H9 (cell line): ENCODE results near the gene ERI3. TPM values are rescaled to one million over a fixed set of nuclear protein-coding genes. Genes with fewer than 3 reads are reported as not detected.

Source experiments
- DNase-seq: peaks from one replicate; pipeline ENCODE4 v3.0.0-alpha.2; 2017
- H2AFZ ChIP-seq: one replicate; pipeline ENCODE4 v1.6.1; 2013; ENCODE audit warnings: mild to moderate bottlenecking, low read length, control low read depth, moderate library complexity
- H2AK5ac ChIP-seq: 2 replicates; pipeline ENCODE4 v1.6.1; 2013; ENCODE audit warnings: low read length, control low read depth, mixed read lengths; ENCODE audit not compliant: insufficient read length
- H2BK120ac ChIP-seq: one replicate; pipeline ENCODE4 v1.6.1; 2013; ENCODE audit warnings: low read depth, mild to moderate bottlenecking, low read length, control low read depth, inconsistent platforms; ENCODE audit not compliant: poor library complexity, severe bottlenecking
- H2BK12ac ChIP-seq: 2 replicates; pipeline ENCODE4 v1.6.1; 2013; ENCODE audit warnings: low read length, control low read depth, mixed read lengths, low read depth; ENCODE audit not compliant: insufficient read length
- H2BK15ac ChIP-seq: 2 replicates; pipeline ENCODE4 v1.6.1; 2013; ENCODE audit warnings: low read depth, low read length, control low read depth
- H2BK20ac ChIP-seq: one replicate; pipeline ENCODE4 v1.6.1; 2013; ENCODE audit warnings: low read depth, mild to moderate bottlenecking, low read length, control low read depth, inconsistent platforms; ENCODE audit not compliant: poor library complexity, severe bottlenecking
- H2BK5ac ChIP-seq: 2 replicates; pipeline ENCODE4 v1.6.1; 2013; ENCODE audit warnings: low read length, control low read depth, mixed read lengths; ENCODE audit not compliant: insufficient read length
- H3K14ac ChIP-seq: 2 replicates; pipeline ENCODE4 v1.6.1; 2013; ENCODE audit warnings: low read length, control low read depth; ENCODE audit not compliant: insufficient read depth
- H3K18ac ChIP-seq: 2 replicates; pipeline ENCODE4 v1.6.1; 2013; ENCODE audit warnings: low read depth, mild to moderate bottlenecking, mixed read lengths, low read length, control low read depth; ENCODE audit not compliant: insufficient read length
- H3K23ac ChIP-seq: 2 replicates; pipeline ENCODE4 v1.6.1; 2013; ENCODE audit warnings: low read length, control low read depth, mixed read lengths, low read depth; ENCODE audit not compliant: insufficient read length
- H3K23me2 ChIP-seq: 2 replicates; pipeline ENCODE4 v1.6.1; 2013; ENCODE audit warnings: low read depth, mild to moderate bottlenecking, mixed read lengths, low read length, control low read depth; ENCODE audit not compliant: insufficient read length, poor library complexity, severe bottlenecking
- H3K27ac ChIP-seq: 2 replicates; pipeline ENCODE4 v1.5.1; 2013; ENCODE audit warnings: low read length, control low read depth, mixed read lengths, low read depth; ENCODE audit not compliant: insufficient read length
- H3K27me3 ChIP-seq: 2 replicates; pipeline ENCODE4 v1.6.1; 2013; ENCODE audit warnings: low read length, control low read depth, inconsistent platforms; ENCODE audit not compliant: insufficient read depth
- H3K4ac ChIP-seq: 2 replicates; pipeline ENCODE4 v1.6.1; 2013; ENCODE audit warnings: low read depth, mild to moderate bottlenecking, control low read depth, inconsistent platforms, low read length, moderate library complexity
- H3K4me1 ChIP-seq: 2 replicates; pipeline ENCODE4 v1.6.1; 2013; ENCODE audit warnings: low read length, control low read depth, inconsistent platforms; ENCODE audit not compliant: insufficient read depth
- H3K4me2 ChIP-seq: 2 replicates; pipeline ENCODE4 v1.6.1; 2013; ENCODE audit warnings: low read length, control low read depth, mixed read lengths; ENCODE audit not compliant: insufficient read length, insufficient read depth
- H3K56ac ChIP-seq: 2 replicates; pipeline ENCODE4 v1.6.1; 2013; ENCODE audit warnings: low read depth, mild to moderate bottlenecking, mixed read lengths, low read length, control low read depth; ENCODE audit not compliant: insufficient read length
- H3K79me1 ChIP-seq: 2 replicates; pipeline ENCODE4 v1.6.1; 2013; ENCODE audit warnings: low read depth, mild to moderate bottlenecking, moderate library complexity, low read length, control low read depth, inconsistent platforms; ENCODE audit not compliant: insufficient read depth, poor library complexity, severe bottlenecking
- H3K79me2 ChIP-seq: 2 replicates; pipeline ENCODE4 v1.6.1; 2013; ENCODE audit warnings: low read length, control low read depth, inconsistent platforms; ENCODE audit not compliant: insufficient read depth
- H3K9ac ChIP-seq: 2 replicates; pipeline ENCODE4 v1.6.1; 2013; ENCODE audit warnings: low read length, control low read depth, mixed read lengths; ENCODE audit not compliant: insufficient read length; ENCODE audit errors: extremely low read depth
- H3K9me3 ChIP-seq: one replicate; pipeline ENCODE4 v1.6.1; 2013; ENCODE audit warnings: low read depth, low read length, inconsistent platforms; ENCODE audit not compliant: control insufficient read depth
- H3T11ph ChIP-seq: one replicate; pipeline ENCODE4 v1.6.1; 2013; ENCODE audit warnings: mild to moderate bottlenecking, low read length, control low read depth, inconsistent platforms
- H4K20me1 ChIP-seq: one replicate; pipeline ENCODE4 v1.6.1; 2013; ENCODE audit not compliant: control insufficient read depth, insufficient read length, insufficient read depth
- H4K5ac ChIP-seq: 2 replicates; pipeline ENCODE4 v1.6.1; 2013; ENCODE audit warnings: low read depth, mild to moderate bottlenecking, mixed read lengths, low read length, control low read depth; ENCODE audit not compliant: insufficient read length
- H4K8ac ChIP-seq: replicated peaks from 2 replicates; pipeline ENCODE4 v1.6.1; 2013; ENCODE audit warnings: low read length, control low read depth, mixed read lengths, low read depth; ENCODE audit not compliant: insufficient read length
- H4K91ac ChIP-seq: 2 replicates; pipeline ENCODE4 v1.6.1; 2013; ENCODE audit warnings: low read depth, mild to moderate bottlenecking, moderate library complexity, mixed read lengths, low read length, control low read depth; ENCODE audit not compliant: insufficient read length
- H3K27ac Mint-ChIP-seq, 3 experiments: 2 replicates in 2 of 3; 3 replicates in 1 of 3; pipeline ENCODE4 v1.8.0; 2020 to 2021; ENCODE audit warnings: mixed read lengths in 3 of 3, mild to moderate bottlenecking in 1 of 3, moderate library complexity in 1 of 3
- H3K27me3 Mint-ChIP-seq: 2 replicates; pipeline ENCODE4 v1.8.0; 2021; ENCODE audit warnings: low read depth, mild to moderate bottlenecking, moderate library complexity, mixed read lengths
- H3K36me3 Mint-ChIP-seq, 3 experiments: 2 replicates in 2 of 3; 3 replicates in 1 of 3; pipeline ENCODE4 v1.8.0; 2020 to 2021; ENCODE audit warnings: low read depth in 3 of 3, mixed read lengths in 3 of 3; ENCODE audit not compliant: insufficient read depth in 1 of 3
- H3K4me1 Mint-ChIP-seq, 2 experiments: 2 replicates each; pipeline ENCODE4 v1.8.0; 2020; ENCODE audit warnings: mixed read lengths in 2 of 2
- H3K4me3 Mint-ChIP-seq, 2 experiments: 2 replicates in 1 of 2; 3 replicates in 1 of 2; pipeline ENCODE4 v1.8.0; 2020 to 2021; ENCODE audit warnings: mild to moderate bottlenecking in 2 of 2, mixed read lengths in 2 of 2, moderate library complexity in 1 of 2
- H3K9me3 Mint-ChIP-seq, 2 experiments: 2 replicates in 1 of 2; 3 replicates in 1 of 2; pipeline ENCODE4 v1.8.0; 2020; ENCODE audit warnings: mild to moderate bottlenecking in 2 of 2, mixed read lengths in 2 of 2, moderate library complexity in 1 of 2
- CTCF ChIP-seq: fragments of 200-600 bp; sonication (generic); conservative IDR thresholded peaks from 3 replicates; pipeline ENCODE4 v1.8.0; 2021; ENCODE audit warnings: antibody characterized with exemption, mild to moderate bottlenecking
- WGBS: extraction: QIAGEN DNeasy Blood & Tissue Kit; methylation state at CpG from one replicate; pipeline ENCODE4 v1.1.7; 2013; ENCODE audit warnings: missing lambda C conversion rate, low lambda C conversion rate, mixed read lengths; ENCODE audit not compliant: insufficient read length; ENCODE audit errors: extremely low coverage; 5-methylcytosine and 5-hydroxymethylcytosine counted together
- total RNA-seq: library from RNA; stranded (reverse); gene quantifications from 2 replicates; pipeline ENCODE4 v1.2.1, GENCODE V29; 2021

Gene ERI3
- total RNA-seq, 1 experiment from 2014 or later, result 61.6 TPM

- H3K27me3 Mint-ChIP-seq, result no peaks in the 10 kb centered on the region
- Histone ChIP-seq H3K9ac (no peak overlapping the region), H3K23me2 (no peaks in the 10 kb centered on the region), H3K23ac (no peak overlapping the region), H2AK5ac (no peak overlapping the region), H3K14ac (no peak overlapping the region), H3K9me3 (no peaks in the 10 kb centered on the region), H2BK15ac (no peak overlapping the region), H3K79me2 (no peaks in the 10 kb centered on the region), H3K27me3 (no peaks in the 10 kb centered on the region), H3K4ac (no peak overlapping the region), H3K4me2 (no peak overlapping the region), H2BK12ac (no peak overlapping the region), H2BK5ac (no peak overlapping the region), H3K4me1 (peaks cover 4% of the 10 kb centered on the region; the same call in 1 of the 2 replicates), H2AFZ (no peak overlapping the region), H3K18ac (no peak overlapping the region), H2BK20ac (no peak overlapping the region), H3T11ph (no peak overlapping the region), H4K91ac (no peak overlapping the region), H4K20me1 (no peaks in the 10 kb centered on the region), H3K27ac (no peak overlapping the region), H3K56ac (no peak overlapping the region), H2BK120ac (no peak overlapping the region), H4K8ac (no peak overlapping the region), H4K5ac (no peak overlapping the region), H3K79me1 (no peaks in the 10 kb centered on the region)
- no peaks in the 10 kb centered on the region for H3K9me3 Mint-ChIP-seq
- H3K4me1 Mint-ChIP-seq, result peaks cover 0 to 8% of the 10 kb centered on the region in 2 experiments; a peak in 1 of 4 replicates
- DNase-seq, result no peak
- no peaks in the 10 kb centered on the region for H3K36me3 Mint-ChIP-seq
- no CpG with 5 or more reads among the region's 3 CpGs for WGBS
- TF ChIP-seq CTCF, result no peak
- no peak overlapping the region for H3K27ac Mint-ChIP-seq
- H3K4me3 Mint-ChIP-seq, result no peak overlapping the region
Observed at GRCh38 chr1:44275991-44276405, 79.1 kb downstream of the ERI3 start.
